Tibial nerve (tissue), 4 donors: ENCODE data around the gene AP3B1.

ENCODE experiments used
- CTCF ChIP-seq, 5 experiments: fragments of 200-600 bp in 3 of 5; fragments of 450-650 bp in 2 of 5; sonication (generic) in 3 of 5; IDR thresholded peaks; one replicate each; pipeline ENCODE4 v1.5.1; 2016 to 2019; ENCODE audit warnings: antibody characterized with exemption in 5 of 5, mild to moderate bottlenecking in 3 of 5, moderate library complexity in 2 of 5
- EP300 ChIP-seq, 2 donors: sonication (generic); formaldehyde crosslinking; IDR thresholded peaks; one replicate each; pipeline ENCODE4 v1.6.1; 2017; ENCODE audit warnings: antibody characterized with exemption in 2 of 2, mild to moderate bottlenecking in 1 of 2
- POLR2A ChIP-seq, 2 donors: fragments of 450-650 bp; IDR thresholded peaks; one replicate each; pipeline ENCODE4 v1.6.1; 2017; ENCODE audit warnings: antibody characterized with exemption in 2 of 2, mild to moderate bottlenecking in 2 of 2, moderate library complexity in 2 of 2

GRCh38 chr5:77983482-77984199 is 310.9 kb downstream of the AP3B1 start:
- TF ChIP-seq CTCF (IDR thresholded peaks at IDR 0.05) = no peak
- TF ChIP-seq POLR2A (IDR thresholded peaks at IDR 0.05) = no peak
- no peak for TF ChIP-seq EP300 (IDR thresholded peaks at IDR 0.05)
